ENCODE data around the gene TENM3.

Gene TENM3

DNA sequence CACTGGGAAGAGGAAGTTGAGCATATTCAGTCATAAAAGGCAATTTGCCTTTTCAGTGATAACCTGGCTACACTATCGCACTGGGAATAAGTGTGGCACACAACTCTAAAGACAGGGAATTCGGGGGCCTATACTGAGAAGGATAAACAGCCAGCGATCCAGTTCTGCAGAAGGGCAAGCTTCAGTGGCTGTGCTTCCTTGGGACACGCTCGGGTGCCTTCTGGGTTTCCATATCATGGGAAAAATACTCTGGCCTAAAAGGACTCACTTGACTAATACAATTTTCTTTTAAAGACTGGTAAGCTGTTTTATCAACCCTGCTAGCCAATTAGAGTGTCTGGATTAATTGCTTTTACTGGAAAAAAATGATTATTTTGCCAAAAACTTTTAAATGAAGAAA, 58.5 kb downstream of the TENM3 start:
- no peak overlapping the region for H3K4me2 ChIP-seq (ENCODE audit: low read length)
- no peaks in the 10 kb centered on the region for H3K9me3 ChIP-seq (ENCODE audit: low read length)
- TF ChIP-seq EZH2 (IDR thresholded peaks at IDR 0.05; ENCODE audit: borderline replicate concordance, low read length): no peak
- TF ChIP-seq, protein P1, sequence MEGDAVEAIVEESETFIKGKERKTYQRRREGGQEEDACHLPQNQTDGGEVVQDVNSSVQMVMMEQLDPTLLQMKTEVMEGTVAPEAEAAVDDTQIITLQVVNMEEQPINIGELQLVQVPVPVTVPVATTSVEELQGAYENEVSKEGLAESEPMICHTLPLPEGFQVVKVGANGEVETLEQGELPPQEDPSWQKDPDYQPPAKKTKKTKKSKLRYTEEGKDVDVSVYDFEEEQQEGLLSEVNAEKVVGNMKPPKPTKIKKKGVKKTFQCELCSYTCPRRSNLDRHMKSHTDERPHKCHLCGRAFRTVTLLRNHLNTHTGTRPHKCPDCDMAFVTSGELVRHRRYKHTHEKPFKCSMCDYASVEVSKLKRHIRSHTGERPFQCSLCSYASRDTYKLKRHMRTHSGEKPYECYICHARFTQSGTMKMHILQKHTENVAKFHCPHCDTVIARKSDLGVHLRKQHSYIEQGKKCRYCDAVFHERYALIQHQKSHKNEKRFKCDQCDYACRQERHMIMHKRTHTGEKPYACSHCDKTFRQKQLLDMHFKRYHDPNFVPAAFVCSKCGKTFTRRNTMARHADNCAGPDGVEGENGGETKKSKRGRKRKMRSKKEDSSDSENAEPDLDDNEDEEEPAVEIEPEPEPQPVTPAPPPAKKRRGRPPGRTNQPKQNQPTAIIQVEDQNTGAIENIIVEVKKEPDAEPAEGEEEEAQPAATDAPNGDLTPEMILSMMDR (IDR thresholded peaks at IDR 0.05; ENCODE audit: low read length): no peak
- no peak overlapping the region for H3K27ac ChIP-seq (ENCODE audit: low read depth, low read length, poor library complexity, severe bottlenecking)
- H3K9ac ChIP-seq (ENCODE audit: low read length): no peak overlapping the region
- H3K4me1 ChIP-seq (ENCODE audit: insufficient read depth, low read length, severe bottlenecking): no peaks in the 10 kb centered on the region
- H3K4me3 ChIP-seq (ENCODE audit: low read depth, low read length, poor library complexity, severe bottlenecking): no peak overlapping the region
- H4K20me1 ChIP-seq (ENCODE audit: insufficient read depth, low read length): no peaks in the 10 kb centered on the region
- H3F3A ChIP-seq (ENCODE audit: insufficient read depth, low read length): no peaks in the 10 kb centered on the region
- H3K27me3 ChIP-seq (ENCODE audit: insufficient read depth, low read length): no peaks in the 10 kb centered on the region
- H3K36me3 ChIP-seq (ENCODE audit: insufficient read depth, low read length): no peaks in the 10 kb centered on the region
- no peak overlapping the region for H2AFZ ChIP-seq (ENCODE audit: low read length)
- H3K79me2 ChIP-seq (ENCODE audit: insufficient read depth, low read length): no peaks in the 10 kb centered on the region
- H3K9me2 ChIP-seq (ENCODE audit: low read depth, low read length): no peaks in the 10 kb centered on the region

DNA sequence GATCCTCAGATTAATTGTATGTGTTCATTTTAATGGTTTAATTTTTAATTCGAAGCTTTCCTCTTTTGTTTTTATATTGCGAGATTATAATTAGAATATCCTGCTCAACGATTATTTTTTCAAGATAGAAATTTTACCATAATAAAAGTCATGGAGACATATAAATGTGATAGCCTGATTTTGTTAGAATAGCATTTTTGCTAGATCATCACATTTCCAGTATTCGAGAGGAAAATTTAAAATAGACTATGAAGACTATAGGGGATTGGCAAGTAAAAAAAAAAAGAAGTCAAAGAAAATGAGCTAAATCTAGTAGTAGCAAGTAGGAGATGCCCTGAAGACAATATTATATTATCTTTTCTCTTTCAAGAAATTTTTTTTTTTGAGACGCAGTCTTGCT, 60.6 kb downstream of the TENM3 start:
- Histone ChIP-seq H3K36me3 (ENCODE audit: insufficient read depth, low read length) (no peaks in the 10 kb centered on the region), H3K27me3 (ENCODE audit: insufficient read depth, low read length) (no peaks in the 10 kb centered on the region), H3F3A (ENCODE audit: insufficient read depth, low read length) (no peaks in the 10 kb centered on the region), H2AFZ (ENCODE audit: low read length) (no peak overlapping the region), H3K4me2 (ENCODE audit: low read length) (no peak overlapping the region), H3K9me2 (ENCODE audit: low read depth, low read length) (no peaks in the 10 kb centered on the region), H3K9ac (ENCODE audit: low read length) (no peak overlapping the region), H3K79me2 (ENCODE audit: insufficient read depth, low read length) (no peaks in the 10 kb centered on the region), H3K27ac (ENCODE audit: low read depth, low read length, poor library complexity, severe bottlenecking) (no peak overlapping the region), H3K4me1 (ENCODE audit: insufficient read depth, low read length, severe bottlenecking) (no peaks in the 10 kb centered on the region), H3K9me3 (ENCODE audit: low read length) (no peaks in the 10 kb centered on the region), H3K4me3 (ENCODE audit: low read depth, low read length, poor library complexity, severe bottlenecking) (no peak overlapping the region), H4K20me1 (ENCODE audit: insufficient read depth, low read length) (no peaks in the 10 kb centered on the region)
- TF ChIP-seq EZH2 (IDR thresholded peaks at IDR 0.05; ENCODE audit: borderline replicate concordance, low read length): no peak
- TF ChIP-seq, protein P1 (IDR thresholded peaks at IDR 0.05; ENCODE audit: low read length): no peak

DNA sequence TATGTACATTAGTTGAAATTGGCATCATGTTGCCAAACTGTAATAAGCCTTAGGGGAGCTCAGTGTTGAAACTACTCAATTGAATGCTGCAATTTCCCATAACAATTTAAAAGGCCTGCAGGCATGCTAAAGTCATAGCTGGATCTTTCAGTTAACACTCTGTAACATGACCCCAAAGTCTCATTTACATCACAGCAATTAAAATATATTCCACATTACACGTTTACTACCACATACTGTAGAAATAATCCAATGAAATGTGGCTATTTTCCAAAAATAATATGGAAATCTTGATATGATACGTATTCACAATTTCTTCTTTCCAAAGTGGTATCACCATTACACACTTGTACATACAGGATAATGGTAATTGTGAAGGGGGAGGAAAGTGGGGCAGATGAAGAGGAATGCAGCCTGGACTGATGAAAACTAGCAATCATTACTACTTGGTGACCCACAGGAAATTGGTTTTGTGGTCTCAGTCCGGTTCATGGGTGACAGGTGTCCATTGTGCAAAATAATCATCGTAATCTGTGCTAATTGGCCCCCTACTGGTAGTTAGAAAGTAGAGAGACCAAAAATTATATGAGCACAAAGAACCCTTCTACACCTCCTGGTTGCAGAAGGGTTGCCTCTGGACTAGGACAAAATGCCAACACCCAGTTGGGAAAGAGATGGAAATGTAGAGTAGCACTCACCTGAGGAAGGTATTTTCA, 63.7 kb downstream of the TENM3 start:
- Histone ChIP-seq H3K9me3 (ENCODE audit: low read length) (no peaks in the 10 kb centered on the region), H3F3A (ENCODE audit: insufficient read depth, low read length) (no peaks in the 10 kb centered on the region), H4K20me1 (ENCODE audit: insufficient read depth, low read length) (no peaks in the 10 kb centered on the region), H3K9me2 (ENCODE audit: low read depth, low read length) (no peaks in the 10 kb centered on the region), H3K4me3 (ENCODE audit: low read depth, low read length, poor library complexity, severe bottlenecking) (no peak overlapping the region), H3K4me1 (ENCODE audit: insufficient read depth, low read length, severe bottlenecking) (no peaks in the 10 kb centered on the region), H2AFZ (ENCODE audit: low read length) (no peak overlapping the region), H3K36me3 (ENCODE audit: insufficient read depth, low read length) (no peaks in the 10 kb centered on the region), H3K9ac (ENCODE audit: low read length) (no peak overlapping the region), H3K27ac (ENCODE audit: low read depth, low read length, poor library complexity, severe bottlenecking) (no peak overlapping the region), H3K27me3 (ENCODE audit: insufficient read depth, low read length) (no peaks in the 10 kb centered on the region), H3K4me2 (ENCODE audit: low read length) (no peak overlapping the region), H3K79me2 (ENCODE audit: insufficient read depth, low read length) (no peaks in the 10 kb centered on the region)
- TF ChIP-seq, protein P1 (IDR thresholded peaks at IDR 0.05; ENCODE audit: low read length): peak; percentile 31; the same call in 1 of the 2 replicates
- TF ChIP-seq EZH2 (IDR thresholded peaks at IDR 0.05; ENCODE audit: borderline replicate concordance, low read length): no peak
